ENCODE results near the gene OLFM2.

DNA sequence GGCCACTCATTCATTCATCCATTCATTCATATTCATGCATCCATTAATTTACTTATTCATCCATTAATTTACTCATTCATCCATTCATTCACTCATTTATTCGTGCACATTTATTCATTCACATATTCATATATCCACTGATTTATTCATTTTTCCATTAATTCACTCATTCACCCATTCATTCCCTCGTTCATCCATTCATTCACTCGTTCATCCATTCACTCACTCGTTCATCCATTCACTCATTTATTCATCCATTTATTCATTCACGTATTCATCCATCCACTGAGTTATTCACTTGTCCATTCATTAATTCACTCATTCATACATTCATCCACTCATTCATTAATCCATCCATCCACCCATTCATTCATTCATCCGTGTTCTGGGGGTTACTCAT, 35.8 kb upstream of the OLFM2 start:
- TF ChIP-seq, protein P1, sequence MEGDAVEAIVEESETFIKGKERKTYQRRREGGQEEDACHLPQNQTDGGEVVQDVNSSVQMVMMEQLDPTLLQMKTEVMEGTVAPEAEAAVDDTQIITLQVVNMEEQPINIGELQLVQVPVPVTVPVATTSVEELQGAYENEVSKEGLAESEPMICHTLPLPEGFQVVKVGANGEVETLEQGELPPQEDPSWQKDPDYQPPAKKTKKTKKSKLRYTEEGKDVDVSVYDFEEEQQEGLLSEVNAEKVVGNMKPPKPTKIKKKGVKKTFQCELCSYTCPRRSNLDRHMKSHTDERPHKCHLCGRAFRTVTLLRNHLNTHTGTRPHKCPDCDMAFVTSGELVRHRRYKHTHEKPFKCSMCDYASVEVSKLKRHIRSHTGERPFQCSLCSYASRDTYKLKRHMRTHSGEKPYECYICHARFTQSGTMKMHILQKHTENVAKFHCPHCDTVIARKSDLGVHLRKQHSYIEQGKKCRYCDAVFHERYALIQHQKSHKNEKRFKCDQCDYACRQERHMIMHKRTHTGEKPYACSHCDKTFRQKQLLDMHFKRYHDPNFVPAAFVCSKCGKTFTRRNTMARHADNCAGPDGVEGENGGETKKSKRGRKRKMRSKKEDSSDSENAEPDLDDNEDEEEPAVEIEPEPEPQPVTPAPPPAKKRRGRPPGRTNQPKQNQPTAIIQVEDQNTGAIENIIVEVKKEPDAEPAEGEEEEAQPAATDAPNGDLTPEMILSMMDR (IDR thresholded peaks at IDR 0.05; ENCODE audit: low read depth, low read length): no peak
- TF ChIP-seq EZH2phosphoT487 (IDR thresholded peaks at IDR 0.05; ENCODE audit: low read depth): no peak
